Sciatic nerve (tissue), 2 donors: ENCODE data around the gene LENG8. TPM values are rescaled to one million over a fixed set of nuclear protein-coding genes. Genes with fewer than 3 reads are reported as not detected.
"Not testable (repeated sequence)": the region's sequence is repeated elsewhere in the genome, so short reads cannot be mapped to it uniquely, and the experiment has no call there.

Source experiments
- ATAC-seq: fragments of 200-7000 bp; cut with Tn5 transposase; one replicate; pipeline ENCODE4 v1.9.1; 2020; ENCODE audit warnings: mild to moderate bottlenecking, moderate library complexity
- DNase-seq: peaks from one replicate; pipeline ENCODE4 v3.0.0-alpha.2; 2020; ENCODE audit warnings: low spot score
- intact Hi-C: fragments of 100-400 bp; cut with DNase I; formaldehyde crosslinking; loops from one replicate; pipeline ENCODE4 v1.14.2; 2022
- total RNA-seq: library from RNA; stranded (reverse); fragmentation: NEBNext Ultra II Directional; extraction: Animal tissue kit (Norgen Biotek cat#: 25700); gene quantifications from one replicate; pipeline ENCODE4 v1.2.1, GENCODE V29; 2021
- donor health status: DM: no; HTN: no; CAD: no.
- donor health status: DM: no; HTN: no; CAD: no.

Gene LENG8
- total RNA-seq, 1 donor from 2014 or later = 305 TPM

DNA sequence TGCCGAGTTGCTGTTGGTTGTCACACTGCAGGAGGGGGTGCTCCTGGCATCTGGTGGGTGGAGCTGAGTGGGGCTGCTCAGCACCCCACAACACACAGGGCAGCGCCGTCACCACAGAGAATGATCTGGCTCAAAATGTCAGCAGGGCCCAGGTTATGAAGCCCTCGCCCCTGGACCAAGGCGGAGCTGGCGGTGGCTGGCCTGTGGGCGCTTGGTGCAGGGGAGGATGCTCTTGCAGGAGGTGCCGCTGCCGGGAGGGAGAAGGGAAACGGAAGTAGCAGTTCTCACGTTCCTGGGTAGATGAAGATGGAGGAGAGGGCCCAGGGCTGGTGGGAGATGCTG, 14.2 kb upstream of the LENG8 start:
- DNase-seq (no peak), ATAC-seq (peak; percentile 6)
- intact Hi-C loops = no loop called here

DNA sequence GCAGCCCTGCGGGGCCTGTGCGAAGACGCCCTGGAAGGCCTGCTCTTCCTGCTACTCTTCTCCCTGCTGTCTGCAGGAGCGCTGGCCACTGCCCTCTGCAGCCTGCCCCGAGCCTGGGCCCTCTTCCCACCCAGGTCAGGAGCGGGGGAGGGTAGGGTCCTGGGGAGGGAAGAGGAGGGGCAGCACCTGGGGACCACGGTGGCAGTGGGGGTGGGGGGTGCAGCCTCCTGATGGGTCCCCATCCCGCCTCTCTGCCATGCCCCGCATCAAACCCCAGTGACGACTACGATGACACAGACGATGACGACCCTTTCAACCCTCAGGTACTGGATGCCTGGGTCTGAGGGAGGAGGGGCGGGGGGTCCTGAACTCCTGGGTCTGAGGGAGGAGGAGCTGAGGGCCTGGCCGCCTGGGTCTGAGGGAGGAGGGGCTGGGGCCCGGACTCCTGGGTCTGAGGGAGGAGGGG, 13.4 kb upstream of the LENG8 start:
- DNase-seq (no peak), ATAC-seq (peak; percentile 38)
- intact Hi-C loops = no loop called here

DNA sequence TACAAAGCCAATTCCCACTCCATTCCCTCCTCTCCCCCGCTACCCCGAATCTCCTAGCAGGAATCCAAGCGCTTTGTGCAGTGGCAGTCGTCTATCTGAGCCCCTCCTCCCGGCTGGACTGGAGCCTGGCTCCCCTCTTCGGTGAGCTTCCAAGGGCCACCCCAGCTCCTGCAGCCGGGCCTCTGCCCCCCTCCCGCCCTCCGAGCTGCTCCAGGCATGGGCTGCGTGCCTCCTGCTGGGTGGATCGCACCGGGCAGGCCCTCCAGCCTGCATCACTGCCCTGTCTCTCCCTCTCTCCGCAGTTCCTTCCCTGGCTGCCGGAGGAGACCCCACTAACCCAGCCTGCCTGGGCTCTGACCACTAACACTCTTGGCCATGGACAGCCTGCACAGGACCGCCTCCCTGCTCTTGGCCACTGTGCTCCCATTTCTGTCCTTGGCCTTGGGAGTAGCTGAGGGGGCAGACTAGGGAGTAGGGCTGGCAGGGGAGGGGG, 12.9 kb upstream of the LENG8 start:
- DNase-seq (no peak), ATAC-seq (peak; percentile 47)
- intact Hi-C loops = no loop called here

DNA sequence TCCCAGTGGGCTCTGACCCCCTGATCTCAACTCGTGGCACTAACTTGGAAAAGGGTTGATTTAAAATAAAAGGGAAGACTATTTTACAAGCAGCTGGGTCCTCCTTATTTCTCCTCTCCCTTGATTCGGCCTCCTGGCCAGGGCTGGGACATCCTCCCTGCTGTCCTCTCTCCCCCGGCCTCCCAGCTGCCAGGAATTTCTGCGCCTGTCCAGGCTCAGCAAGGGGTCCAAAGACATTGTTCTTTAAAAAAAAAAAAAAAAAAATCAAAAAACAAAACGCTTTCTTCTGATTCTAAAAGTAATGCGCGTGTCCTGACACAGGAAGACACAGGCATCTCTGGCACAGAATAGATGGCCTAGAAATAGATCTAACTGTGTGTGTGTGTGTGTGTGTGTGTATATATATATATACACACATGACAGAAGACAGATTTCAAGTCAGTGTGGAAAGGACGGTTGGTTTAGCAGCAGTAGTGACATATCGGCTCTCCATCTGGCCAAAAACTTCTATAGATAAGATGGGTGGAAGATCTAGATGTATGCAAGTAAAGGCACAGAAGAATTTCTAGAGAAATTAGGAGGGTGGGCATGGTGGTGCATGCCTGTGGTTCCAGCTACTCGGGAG, 12.3 kb upstream of the LENG8 start:
- ATAC-seq = no peak
- DNase-seq = no peak
- intact Hi-C loops = no loop called here

DNA sequence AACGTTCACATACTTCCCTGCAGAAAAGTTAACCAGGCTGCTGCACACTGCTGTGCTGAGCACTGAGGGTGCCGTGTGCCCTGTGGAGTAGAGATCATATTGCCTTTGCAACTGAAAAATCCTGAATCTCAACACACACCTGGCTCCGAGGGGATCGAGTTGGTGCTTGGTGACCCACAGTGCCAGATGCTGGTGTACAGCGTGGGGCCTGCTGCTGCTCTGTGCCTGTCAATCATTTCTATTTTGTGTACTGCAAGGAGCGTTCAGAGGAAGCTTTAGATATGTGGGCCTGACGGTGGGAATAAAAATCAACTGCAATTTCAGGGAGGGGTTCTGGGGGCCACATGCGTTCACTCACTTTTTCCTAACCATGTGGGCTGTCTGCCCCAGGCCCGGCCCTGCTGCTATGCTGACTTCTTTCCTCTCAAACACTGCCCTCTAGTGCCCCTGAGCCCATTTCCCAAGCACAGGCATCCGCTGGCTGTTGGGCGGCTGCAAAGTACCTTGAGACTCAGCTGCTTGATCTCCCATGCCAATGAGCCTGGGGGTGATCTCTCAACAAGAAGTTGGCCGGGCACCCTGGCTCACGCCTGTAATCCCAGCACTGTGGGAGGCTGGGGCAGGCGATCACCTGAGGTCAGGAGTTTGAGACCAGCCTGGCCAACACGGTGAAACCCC, 9.7 kb upstream of the LENG8 start:
- intact Hi-C loops = no loop called here
- ATAC-seq (no peak), DNase-seq (no peak)

DNA sequence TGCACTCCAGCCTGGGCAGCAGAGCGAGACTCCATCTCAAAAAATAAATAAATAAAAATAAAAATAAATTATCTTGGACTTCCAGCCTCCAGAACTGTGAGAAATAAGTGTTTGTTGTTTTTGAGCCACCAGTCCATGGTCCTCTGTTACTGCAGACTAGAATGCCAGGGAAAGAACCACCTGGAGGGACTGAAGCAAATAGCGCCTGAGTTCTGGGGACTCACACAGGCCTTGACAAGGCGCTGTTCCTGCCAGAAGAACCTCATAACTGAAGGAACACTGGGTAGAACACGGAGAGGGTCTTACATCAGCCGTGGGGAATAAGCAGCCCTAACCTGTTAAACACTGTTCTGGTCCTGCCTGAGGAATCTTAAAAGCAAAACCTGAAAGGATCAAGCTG, 8.4 kb upstream of the LENG8 start:
- DNase-seq = no peak
- intact Hi-C loops = no loop called here
- ATAC-seq = no peak

DNA sequence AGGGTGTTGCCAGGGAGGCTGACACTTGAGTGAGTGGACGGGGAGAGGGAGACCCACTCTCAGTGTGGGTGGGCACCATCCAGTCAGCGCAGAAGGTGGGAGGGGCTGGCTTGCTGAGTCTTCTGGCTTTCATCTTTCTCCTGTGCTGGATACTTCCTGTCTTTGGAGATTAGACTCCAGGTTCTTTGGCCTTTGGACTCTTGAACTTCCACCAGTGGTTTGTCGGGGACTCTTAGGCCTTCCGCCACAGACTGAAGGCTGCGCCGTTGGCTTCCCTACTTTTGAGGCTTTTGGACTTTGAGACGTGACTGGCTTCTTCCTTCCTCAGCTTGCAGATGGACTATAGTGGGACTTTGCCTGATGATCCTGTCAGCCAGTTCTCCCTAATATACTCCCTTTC, 4.3 kb upstream of the LENG8 start:
- intact Hi-C loops = no loop called here
- DNase-seq = no peak
- ATAC-seq = no peak

DNA sequence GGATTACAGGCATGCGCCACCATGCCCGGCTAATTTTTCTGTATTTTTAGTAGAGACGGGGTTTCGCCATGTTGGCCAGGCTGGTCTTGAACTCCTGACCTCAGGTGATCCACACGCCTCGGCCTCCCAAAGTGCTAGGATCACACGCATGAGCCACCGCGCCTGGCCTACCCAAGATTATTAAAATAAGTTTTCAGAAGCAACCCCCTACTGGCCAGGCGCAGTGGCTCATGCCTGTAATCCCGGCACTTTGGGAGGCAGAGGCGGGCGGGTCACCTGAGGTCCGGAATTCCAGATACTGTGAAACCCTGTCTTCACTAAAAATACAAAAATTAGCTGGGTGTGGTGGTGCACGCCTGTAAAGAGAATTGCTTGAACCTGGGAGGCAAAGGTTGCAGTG, 2.6 kb upstream of the LENG8 start:
- DNase-seq, ATAC-seq, intact Hi-C loops: not testable (repeated sequence)

DNA sequence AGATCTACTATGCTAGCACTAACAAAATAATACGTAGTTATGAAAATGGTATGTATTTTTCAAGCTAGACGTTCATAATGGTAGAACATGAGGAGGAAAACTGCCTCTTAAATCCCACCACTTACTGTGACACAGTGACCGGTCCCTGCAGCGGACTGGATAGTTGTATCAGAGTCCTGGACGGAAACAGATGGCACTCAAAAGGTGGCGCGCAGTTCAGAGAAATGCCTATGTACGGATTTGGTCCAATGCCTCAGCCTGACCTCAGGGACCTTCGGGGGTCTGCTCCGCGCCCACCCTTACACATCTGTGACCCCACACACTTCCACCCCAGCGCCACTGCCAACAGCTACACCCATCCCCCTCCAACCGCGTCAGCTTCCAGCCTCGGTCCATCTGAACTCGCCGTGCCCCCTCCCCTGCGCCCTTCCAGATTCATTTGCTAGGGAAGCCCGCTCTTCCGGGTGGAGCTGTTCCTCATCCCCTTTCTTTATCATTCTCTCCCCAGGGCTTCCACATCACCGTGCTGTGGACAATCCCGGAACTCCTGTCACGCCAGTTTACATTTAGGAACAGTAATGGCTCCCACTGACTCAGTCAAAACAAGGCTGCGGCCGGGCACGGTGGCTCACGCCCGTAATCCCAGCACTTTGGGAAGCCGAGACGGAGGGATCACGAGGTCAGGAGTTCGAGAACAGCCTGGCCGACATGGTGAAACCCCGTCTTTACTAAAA, 792 bp upstream of the LENG8 start:
- DNase-seq (no peak), ATAC-seq (peak; percentile 67)
- intact Hi-C loops = no loop called here

DNA sequence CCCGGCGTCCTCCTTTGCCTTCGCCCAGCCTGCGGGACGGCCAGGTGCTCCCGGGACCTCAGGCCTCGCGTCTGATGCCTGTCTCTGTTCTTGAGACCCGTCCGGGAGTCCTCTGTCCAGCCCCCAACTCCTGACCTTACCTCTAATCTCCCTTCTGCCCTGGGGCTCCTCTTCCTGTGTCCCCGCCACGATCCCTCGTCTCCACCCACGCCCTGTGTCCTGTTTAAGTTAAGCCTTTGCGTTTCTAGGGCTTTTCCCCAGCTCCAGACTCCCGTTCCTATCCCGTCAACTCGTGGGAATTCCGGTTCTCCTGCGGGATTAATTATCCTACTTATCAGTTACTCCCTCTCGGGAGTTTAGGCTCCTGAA, 686 bp downstream of the LENG8 start:
- DNase-seq = no peak
- intact Hi-C loops = no loop called here
- ATAC-seq = no peak

DNA sequence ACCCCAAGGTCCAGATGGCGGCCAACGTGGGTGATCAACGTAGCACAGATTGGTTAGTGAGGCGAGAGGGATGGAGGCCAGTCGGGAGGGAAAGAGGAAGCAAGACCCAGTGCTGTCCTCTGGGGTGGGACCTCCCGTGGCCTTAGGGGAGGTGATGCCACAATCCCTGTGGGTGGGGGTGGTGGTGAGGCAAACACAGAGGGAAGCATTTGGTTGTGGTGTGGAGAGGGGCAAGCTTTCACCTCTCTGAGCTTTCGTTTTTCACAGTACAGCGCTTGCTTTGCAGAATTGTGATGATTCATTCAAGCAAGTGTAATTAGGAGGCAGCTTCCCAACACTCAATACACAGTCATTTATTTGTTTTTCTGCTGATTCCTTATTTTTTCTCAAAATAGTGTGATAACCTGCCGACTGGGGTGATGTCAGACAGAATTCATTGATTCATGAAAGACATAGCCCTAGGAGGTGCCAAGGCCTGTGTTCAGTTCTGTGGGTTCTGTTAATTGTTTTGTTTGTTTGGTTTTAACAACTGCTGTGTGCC, 2.4 kb downstream of the LENG8 start:
- DNase-seq (no peak), ATAC-seq (no peak)
- intact Hi-C loops = no loop called here

DNA sequence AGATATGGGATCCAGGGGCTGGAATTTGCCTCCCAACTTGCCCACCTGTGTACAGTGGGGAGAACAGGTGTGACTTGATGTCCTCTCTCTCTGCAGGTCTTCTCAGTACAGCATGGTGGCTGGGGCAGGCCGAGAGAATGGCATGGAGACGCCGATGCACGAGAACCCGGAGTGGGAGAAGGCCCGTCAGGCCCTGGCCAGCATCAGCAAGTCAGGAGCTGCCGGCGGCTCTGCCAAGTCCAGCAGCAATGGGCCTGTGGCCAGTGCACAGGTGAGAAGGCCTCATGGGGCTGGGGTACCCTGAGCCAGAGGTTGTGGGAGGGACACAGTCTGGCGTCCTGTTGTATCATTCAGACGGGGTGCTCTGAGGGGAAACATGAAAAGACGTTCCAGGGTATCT, 3.0 kb downstream of the LENG8 start:
- intact Hi-C loops = no loop called here
- ATAC-seq (no peak), DNase-seq (no peak)

DNA sequence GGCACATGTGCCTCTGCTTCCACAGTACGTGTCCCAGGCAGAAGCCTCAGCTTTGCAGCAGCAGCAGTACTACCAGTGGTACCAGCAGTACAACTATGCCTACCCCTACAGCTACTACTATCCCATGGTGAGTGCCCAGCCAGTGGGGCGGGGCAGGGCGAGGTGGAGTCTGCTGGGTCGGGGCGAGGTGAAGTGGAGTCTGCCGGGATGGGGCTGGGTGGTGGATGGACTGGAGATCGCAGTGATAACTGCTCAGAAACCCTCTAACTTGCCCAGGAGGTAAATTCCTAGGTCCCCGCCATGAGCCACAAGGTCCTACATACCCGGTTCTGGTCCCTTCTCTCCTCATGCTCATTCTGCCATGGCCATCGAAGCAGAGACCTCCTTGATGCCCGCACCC, 3.6 kb downstream of the LENG8 start:
- intact Hi-C loops = no loop called here

DNA sequence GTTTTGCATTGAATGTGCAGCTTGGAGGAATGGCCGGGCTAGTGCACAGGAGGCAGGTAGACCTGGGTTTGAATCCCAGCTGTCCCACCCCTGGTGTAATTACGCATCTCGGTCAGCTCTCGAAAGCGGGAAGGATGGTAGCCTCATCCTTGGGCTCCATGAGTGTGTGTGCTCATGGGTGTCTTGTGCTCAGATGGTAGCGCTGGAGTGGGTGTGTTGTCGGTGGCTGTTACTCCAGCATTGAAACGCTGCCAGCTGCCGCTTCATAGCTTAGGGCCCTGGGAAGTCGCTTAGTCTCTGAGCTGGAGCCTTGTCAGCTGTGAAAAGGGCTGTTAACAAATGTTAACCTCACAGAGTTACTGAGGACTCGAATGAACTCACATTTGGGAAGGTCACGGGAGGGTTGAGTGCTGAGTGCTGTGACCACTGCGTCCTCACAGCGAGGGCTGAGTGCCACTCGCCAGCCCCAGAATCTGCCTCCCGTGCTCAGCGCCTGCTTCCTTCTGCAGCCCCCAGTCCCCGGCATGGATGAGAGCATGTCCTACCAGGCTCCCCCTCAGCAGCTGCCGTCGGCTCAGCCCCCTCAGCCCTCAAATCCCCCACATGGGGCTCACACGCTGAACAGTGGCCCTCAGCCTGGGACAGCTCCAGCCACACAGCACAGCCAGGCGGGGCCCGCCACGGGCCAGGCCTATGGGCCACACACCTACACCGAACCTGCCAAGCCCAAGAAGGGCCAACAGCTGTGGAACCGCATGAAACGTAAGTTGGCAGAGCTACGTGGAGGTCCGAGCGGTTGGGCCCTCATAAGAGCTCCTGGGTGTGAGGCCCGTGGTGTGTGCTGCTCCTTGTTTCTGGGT, 5.2 kb downstream of the LENG8 start:
- DNase-seq (no peak), ATAC-seq (no peak)
- intact Hi-C loops = no loop called here

More for the DNA sequence above, 3.6 kb downstream of the LENG8 start:
- ATAC-seq (no peak), DNase-seq (no peak)

DNA sequence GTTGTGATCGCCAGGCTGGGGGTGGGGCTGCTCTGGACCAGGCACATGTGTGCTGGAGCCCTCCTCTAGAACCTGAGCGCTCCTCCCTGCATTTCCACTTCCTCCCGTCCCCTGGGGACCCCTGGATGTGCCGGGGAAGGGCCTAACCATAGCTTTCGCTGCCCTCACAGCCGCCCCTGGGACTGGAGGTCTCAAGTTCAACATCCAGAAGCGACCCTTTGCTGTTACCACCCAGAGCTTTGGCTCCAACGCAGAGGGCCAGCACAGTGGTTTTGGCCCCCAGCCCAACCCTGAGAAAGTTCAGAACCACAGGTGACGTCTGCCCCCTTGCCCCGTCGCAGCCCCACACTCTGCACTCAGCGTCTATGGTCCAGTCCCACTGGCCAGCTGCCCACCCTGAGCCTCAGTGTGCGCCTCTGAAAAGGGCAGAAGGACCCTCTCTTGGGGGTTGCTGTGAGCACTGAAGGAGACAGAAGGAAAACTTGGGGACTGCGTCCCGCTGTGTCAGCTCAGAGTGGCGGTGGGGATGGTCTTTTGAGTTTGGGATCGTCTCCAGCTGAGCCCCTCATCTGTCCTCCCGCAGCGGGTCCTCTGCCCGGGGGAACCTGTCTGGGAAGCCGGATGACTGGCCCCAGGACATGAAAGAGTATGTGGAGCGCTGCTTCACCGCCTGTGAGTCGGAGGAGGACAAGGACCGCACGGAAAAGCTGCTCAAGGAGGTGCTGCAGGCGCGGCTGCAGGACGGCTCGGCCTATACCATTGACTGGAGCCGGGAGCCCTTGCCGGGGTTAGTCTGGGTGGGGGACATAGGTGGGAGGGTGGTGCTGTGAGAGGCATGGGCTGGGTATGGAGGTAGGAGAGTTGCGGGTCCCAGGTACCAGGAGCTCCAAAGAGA, 6.0 kb downstream of the LENG8 start:
- DNase-seq (no peak), ATAC-seq (no peak)
- intact Hi-C loops = loop anchor here (1.0 kb wide), 1 partner anchor 41 kb away; no protein-coding TSS in a partner anchor

DNA sequence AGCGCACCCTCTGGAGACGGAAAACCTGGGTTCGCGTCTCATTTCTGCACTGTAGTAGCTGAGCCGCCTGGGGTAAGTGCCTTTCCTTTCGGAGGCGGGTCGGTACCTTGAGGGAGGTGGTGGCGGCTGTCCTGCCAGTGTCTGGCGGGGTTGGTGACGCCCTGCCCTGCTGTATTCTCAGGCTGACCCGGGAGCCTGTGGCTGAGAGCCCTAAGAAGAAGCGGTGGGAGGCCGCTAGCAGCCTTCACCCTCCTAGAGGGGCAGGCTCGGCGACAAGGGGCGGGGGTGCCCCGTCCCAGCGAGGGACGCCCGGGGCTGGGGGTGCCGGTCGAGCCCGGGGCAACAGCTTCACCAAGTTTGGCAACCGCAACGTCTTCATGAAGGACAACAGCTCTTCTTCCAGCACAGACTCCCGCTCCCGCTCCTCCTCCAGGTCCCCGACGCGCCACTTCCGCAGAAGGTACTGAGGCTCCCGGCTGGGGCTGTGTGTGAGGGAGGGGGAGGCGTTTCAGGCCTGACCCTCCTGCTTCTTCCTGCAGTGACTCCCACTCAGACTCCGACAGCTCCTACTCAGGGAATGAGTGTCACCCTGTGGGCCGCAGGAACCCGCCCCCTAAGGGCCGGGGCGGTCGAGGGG, 6.9 kb downstream of the LENG8 start:
- intact Hi-C loops = loop anchor here (1.0 kb wide), 1 partner anchor 42 kb away; no protein-coding TSS in a partner anchor

More for the DNA sequence above, 6.9 kb downstream of the LENG8 start:
- ATAC-seq (no peak), DNase-seq (no peak)
